Kidney glomerular epithelial cell (primary cell): ENCODE data around the gene VCPKMT.

Experiments
- DNase-seq: peaks from one replicate; lab custom pipeline; 2025; lab: John Stamatoyannopoulos, UW

The VCPKMT gene

DNA sequence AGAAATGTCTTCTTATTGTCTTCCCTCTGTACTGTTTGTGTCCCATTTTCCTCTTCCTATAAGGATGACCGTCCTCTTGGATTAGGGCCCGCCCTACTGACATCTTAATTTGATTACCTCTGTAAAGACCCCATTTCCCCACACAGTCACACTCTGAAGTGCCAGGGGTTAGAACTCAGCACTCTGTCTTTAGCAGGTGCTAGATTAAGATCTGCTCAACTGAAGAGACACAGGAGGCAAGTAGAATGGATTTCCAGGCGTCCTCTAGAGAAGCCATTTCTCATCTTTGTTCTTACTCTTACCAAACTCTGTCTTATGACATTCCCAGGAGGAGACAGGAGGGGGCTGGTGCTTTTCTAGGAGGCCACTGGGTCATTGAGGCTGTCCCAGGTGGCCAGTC lies 50.8 kb downstream of the VCPKMT start:
- DNase-seq, result no peak

GRCh38 chr14:50064993-50065392 lies 51.4 kb downstream of the VCPKMT start:
- DNase-seq, result no peak

DNA sequence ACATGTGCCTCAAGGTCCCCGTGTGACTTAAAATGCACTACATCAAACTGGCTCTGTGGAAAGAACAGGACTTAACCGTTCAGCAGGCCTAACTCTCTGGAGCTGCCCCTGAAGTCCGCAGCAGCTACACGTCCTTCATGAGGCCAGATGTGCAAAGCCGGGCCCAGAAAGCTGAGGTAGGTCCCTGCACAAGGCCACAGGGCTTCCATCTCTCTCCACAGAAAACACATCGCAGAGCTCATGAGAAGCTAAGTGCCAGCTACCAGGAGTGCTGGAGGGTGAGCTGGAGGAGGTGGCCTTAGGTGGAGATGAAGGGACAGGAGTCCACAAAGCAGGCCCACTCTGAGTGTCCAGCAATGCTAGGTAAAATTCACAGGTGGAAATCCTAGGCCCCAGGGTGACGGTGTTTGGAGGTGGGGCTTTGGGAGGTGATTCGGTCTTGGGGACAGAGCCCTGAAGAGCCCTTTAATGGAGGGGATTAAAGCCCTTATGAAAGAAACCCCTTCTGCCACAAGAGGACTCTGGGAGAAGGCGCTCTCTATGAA lies 52.4 kb downstream of the VCPKMT start:
- DNase-seq, result no peak

GRCh38 chr14:50062438-50063085 lies 53.8 kb downstream of the VCPKMT start:
- DNase-seq, result peak; percentile 61

- DNase-seq, result peak; percentile 73
Observed at GRCh38 chr14:50061664-50062437, 54.5 kb downstream of the VCPKMT start.

DNA sequence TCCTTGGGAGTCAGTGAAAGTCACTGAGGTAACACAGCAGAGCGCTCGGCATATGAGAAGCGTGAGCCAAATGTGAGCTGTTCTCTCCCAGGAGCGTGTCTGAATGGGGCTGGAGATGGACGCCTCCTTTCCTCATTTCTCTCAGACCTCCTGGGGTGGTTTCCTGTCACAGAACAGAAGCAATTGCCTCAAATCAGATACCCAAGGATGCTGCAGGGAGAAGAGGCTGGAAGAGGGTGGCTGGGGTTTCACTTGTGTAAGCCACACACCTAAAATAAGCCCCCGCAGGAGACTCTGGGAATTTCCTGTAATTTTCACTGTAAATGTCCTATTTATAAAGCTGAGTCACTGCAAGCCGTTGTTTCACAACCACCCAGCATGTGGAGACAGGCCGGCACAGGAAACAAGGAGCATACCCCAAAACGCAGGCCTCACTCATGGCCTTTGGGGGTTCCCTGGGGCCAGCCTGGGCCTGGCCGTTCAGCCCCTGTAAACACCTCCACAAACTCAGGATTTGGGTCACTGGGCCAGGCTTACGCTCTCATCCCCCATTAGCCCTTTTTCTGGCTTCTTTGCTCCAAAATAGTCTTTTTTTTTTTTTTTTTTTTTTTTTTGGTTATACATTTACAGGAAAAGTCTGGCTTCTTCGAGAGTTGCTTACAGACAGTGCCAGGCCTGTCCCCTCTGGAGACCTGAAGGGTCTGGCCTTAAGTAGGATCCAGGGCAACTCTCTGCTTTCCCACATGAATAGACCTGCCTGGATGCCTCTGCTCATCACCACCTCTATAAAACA lies 55.3 kb downstream of the VCPKMT start:
- DNase-seq, result peak; percentile 73

- no peak for DNase-seq
Observed at GRCh38 chr14:50059763-50060616, 56.4 kb downstream of the VCPKMT start.
